ENCODE data around the gene GPR22. TPM values are rescaled to one million over a fixed set of nuclear protein-coding genes. Genes with fewer than 3 reads are reported as not detected.

Gene GPR22
- total and polyA plus RNA-seq, 4 experiments from 2014 or later, result 0.12 to 0.98 TPM; not detected in 2

DNA sequence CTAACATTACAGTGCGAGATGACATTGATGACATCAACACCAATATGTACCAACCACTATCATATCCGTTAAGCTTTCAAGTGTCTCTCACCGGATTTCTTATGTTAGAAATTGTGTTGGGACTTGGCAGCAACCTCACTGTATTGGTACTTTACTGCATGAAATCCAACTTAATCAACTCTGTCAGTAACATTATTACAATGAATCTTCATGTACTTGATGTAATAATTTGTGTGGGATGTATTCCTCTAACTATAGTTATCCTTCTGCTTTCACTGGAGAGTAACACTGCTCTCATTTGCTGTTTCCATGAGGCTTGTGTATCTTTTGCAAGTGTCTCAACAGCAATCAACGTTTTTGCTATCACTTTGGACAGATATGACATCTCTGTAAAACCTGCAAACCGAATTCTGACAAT is 4.3 kb downstream of the GPR22 start:
- CTCF ChIA-PET (ENCODE audit: partially characterized antibody), result no interaction called here
- no peaks in the 10 kb centered on the region for H3K27me3 Mint-ChIP-seq
- Histone ChIP-seq H3K9me3 (ENCODE audit: control insufficient read depth in 1 of 2, low read length in 2 of 2) (no peaks in the 10 kb centered on the region), H3K4me3 (ENCODE audit: low read length in 2 of 2) (no peak overlapping the region), H3K4me1 (ENCODE audit: insufficient read depth, low read length) (no peaks in the 10 kb centered on the region), H3K36me3 (ENCODE audit: insufficient read depth, low read length) (no peaks in the 10 kb centered on the region), H3K27me3 (ENCODE audit: insufficient read depth, low read length) (no peaks in the 10 kb centered on the region), H3K27ac (ENCODE audit: low read depth, low read length) (no peak overlapping the region)
- no peaks in the 10 kb centered on the region for H3K9me3 Mint-ChIP-seq
- peaks cover 3 to 5% of the 10 kb centered on the region in 2 donors for H3K36me3 Mint-ChIP-seq
- peak overlapping the region in 1 of 7 donors; percentile 38 for H3K27ac Mint-ChIP-seq
- POLR2A ChIA-PET (ENCODE audit: partially characterized antibody), result no interaction called here
- peaks cover 2 to 6% (median 2%) of the 10 kb centered on the region in 4 donors for H3K4me1 Mint-ChIP-seq
- intact Hi-C loops (cut with micrococcal nuclease), result no loop called here
- no peak for DNase-seq
- H3K4me3 Mint-ChIP-seq, result no peak overlapping the region

DNA sequence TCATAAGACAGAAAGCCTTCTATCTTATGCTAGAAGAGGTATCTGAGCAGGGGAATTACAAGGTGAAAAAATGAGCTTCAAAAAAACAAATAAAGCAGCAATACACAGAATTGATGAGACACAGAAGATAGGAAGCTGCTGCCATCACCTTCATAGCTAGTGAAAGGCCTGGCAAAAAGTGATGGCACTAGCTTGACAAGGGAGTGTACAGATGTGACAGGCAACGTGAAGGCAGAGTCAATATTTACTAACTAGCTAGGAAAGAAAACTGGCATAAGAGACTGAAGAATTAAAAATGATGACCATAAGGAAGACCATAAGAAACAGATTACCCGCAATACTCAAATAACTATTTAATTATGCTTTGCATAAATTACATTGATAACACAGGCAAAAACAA is 9.4 kb downstream of the GPR22 start:
- H3K36me3 ChIP-seq (ENCODE audit: insufficient read depth, low read length), result no peaks in the 10 kb centered on the region
- Mint-ChIP-seq H3K27me3 (no peaks in the 10 kb centered on the region), H3K4me1 (peaks cover 4 to 9% (median 6%) of the 10 kb centered on the region in 4 donors), H3K9me3 (no peaks in the 10 kb centered on the region), H3K27ac (no peak overlapping the region), H3K36me3 (peaks cover 2 to 3% of the 10 kb centered on the region in 2 donors), H3K4me3 (no peak overlapping the region)
- CTCF ChIA-PET (ENCODE audit: partially characterized antibody), result no interaction called here
- no peak overlapping the region for H3K27ac ChIP-seq (ENCODE audit: low read depth, low read length)
- no peaks in the 10 kb centered on the region for H3K9me3 ChIP-seq (ENCODE audit: control insufficient read depth in 1 of 2, low read length in 2 of 2)
- POLR2A ChIA-PET (ENCODE audit: partially characterized antibody), result no interaction called here
- no peaks in the 10 kb centered on the region for H3K27me3 ChIP-seq (ENCODE audit: insufficient read depth, low read length)
- H3K4me3 ChIP-seq (ENCODE audit: low read length in 2 of 2), result no peak overlapping the region
- intact Hi-C loops (cut with micrococcal nuclease), result no loop called here
- no peaks in the 10 kb centered on the region for H3K4me1 ChIP-seq (ENCODE audit: insufficient read depth, low read length)
- no peak for DNase-seq

DNA sequence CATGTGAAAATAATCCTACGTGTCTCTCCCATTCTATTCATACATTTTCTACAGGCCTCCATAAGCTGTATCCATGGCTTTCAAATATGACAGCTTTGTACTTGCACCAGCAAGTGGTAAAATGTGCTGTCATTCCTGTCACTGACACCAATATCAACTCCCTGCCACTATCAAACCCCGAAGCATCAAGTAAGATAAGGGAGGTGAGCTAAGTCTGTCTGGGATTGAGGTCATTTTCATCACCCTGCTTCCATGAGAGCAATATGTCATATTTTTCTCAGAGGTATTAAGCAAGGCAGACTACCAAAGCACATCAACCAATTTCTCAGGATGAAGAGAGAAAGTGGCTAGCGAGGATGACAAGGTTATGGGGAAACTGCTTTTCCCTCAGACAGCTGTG is 11.1 kb downstream of the GPR22 start:
- Histone ChIP-seq H3K4me3 (ENCODE audit: low read length in 2 of 2) (no peak overlapping the region), H3K36me3 (ENCODE audit: insufficient read depth, low read length) (no peaks in the 10 kb centered on the region), H3K4me1 (ENCODE audit: insufficient read depth, low read length) (no peaks in the 10 kb centered on the region), H3K9me3 (ENCODE audit: control insufficient read depth in 1 of 2, low read length in 2 of 2) (no peaks in the 10 kb centered on the region), H3K27ac (ENCODE audit: low read depth, low read length) (no peak overlapping the region), H3K27me3 (ENCODE audit: insufficient read depth, low read length) (no peaks in the 10 kb centered on the region)
- no peak overlapping the region for H3K27ac Mint-ChIP-seq
- no peak for DNase-seq
- intact Hi-C loops (cut with micrococcal nuclease), result no loop called here
- no peak overlapping the region for H3K4me3 Mint-ChIP-seq
- POLR2A ChIA-PET (ENCODE audit: partially characterized antibody), result no interaction called here
- no peaks in the 10 kb centered on the region for H3K36me3 Mint-ChIP-seq
- H3K9me3 Mint-ChIP-seq, result no peaks in the 10 kb centered on the region
- CTCF ChIA-PET (ENCODE audit: partially characterized antibody), result no interaction called here
- H3K4me1 Mint-ChIP-seq, result peaks cover 8 to 15% (median 10%) of the 10 kb centered on the region in 4 donors
- no peaks in the 10 kb centered on the region for H3K27me3 Mint-ChIP-seq

DNA sequence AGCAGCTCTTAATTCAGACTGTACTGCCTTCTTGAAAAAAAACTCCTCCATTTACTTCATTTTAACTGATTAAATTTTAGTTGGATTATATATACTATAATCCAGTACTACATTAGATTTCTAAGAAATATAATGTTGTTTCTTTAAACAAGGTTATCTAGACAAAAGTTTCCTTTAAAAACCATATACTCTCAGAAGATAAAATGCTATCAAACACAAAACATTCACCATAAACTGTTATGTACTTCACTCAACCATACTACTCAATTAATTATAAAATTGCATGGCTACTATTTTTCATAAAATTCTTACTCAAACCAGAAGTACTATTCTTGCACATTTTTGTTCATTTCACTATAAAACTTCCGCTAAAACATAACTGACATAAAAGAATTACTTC is 12.7 kb downstream of the GPR22 start:
- peaks cover 12 to 23% (median 15%) of the 10 kb centered on the region in 4 donors for H3K4me1 Mint-ChIP-seq
- no peaks in the 10 kb centered on the region for H3K27me3 Mint-ChIP-seq
- intact Hi-C loops (cut with micrococcal nuclease), result no loop called here
- ChIA-PET POLR2A (ENCODE audit: partially characterized antibody) (no interaction called here), CTCF (ENCODE audit: partially characterized antibody) (no interaction called here)
- H3K9me3 Mint-ChIP-seq, result no peaks in the 10 kb centered on the region
- Histone ChIP-seq H3K27me3 (ENCODE audit: insufficient read depth, low read length) (no peaks in the 10 kb centered on the region), H3K27ac (ENCODE audit: low read depth, low read length) (no peak overlapping the region), H3K9me3 (ENCODE audit: control insufficient read depth in 1 of 2, low read length in 2 of 2) (no peaks in the 10 kb centered on the region), H3K4me3 (ENCODE audit: low read length in 2 of 2) (no peak overlapping the region), H3K4me1 (ENCODE audit: insufficient read depth, low read length) (no peaks in the 10 kb centered on the region), H3K36me3 (ENCODE audit: insufficient read depth, low read length) (no peaks in the 10 kb centered on the region)
- H3K27ac Mint-ChIP-seq, result no peak overlapping the region
- DNase-seq, result no peak
- H3K36me3 Mint-ChIP-seq, result no peaks in the 10 kb centered on the region
- no peak overlapping the region for H3K4me3 Mint-ChIP-seq

DNA sequence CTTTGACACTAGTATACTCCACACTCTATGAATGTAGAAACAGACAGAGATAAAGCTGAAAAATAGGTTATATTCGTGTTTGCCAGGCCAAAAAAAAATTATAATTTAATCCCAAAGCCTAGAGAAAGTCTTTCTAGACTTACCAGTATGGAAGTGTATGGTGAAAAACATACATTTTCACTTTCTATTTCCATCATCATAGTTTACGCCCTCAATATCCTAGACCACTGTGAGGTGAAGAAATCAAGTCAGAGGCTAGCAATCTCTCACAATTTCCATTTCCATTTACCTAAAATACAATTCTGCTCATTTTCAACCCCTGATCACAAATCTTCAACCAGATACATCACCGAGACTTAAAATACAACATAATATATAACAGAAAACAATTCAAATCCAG is 16.2 kb downstream of the GPR22 start:
- intact Hi-C loops (cut with micrococcal nuclease), result no loop called here

DNA sequence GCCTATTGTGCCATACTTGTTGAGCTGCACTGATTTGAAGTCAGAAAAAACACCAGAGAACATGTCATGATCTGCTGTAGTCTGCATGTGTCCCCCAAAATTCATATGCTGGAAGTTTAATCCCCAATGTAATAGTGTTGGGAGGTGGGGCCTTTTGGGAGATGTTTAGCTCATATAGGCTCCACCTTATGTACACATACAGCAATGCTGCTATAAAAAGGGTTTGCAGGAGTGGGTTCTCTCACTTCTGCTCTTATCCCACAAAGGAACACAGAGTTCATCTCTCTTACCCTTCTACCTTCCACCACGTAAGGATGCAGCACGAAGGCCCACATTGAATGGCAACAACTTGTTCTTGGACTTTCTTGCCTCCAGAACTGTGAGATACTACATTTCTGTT is 23.0 kb downstream of the GPR22 start:
- intact Hi-C loops (cut with micrococcal nuclease), result no loop called here
- H3K27ac Mint-ChIP-seq, result no peak overlapping the region
- no peaks in the 10 kb centered on the region for H3K9me3 Mint-ChIP-seq
- DNase-seq, result no peak
- no peaks in the 10 kb centered on the region for H3K9me3 ChIP-seq (ENCODE audit: control insufficient read depth in 1 of 2, low read length in 2 of 2)
- CTCF ChIA-PET (ENCODE audit: partially characterized antibody), result interaction anchor here (0.9 to 1.1 kb wide), 2 partner anchors 30 to 386 kb away, joined by 3 read pairs; no protein-coding TSS in a partner anchor
- H3K4me3 Mint-ChIP-seq, result no peak overlapping the region
- no peak overlapping the region for H3K4me3 ChIP-seq (ENCODE audit: low read length in 2 of 2)
- H3K27me3 Mint-ChIP-seq, result no peaks in the 10 kb centered on the region
- POLR2A ChIA-PET (ENCODE audit: partially characterized antibody), result interaction anchor here (0.8 kb wide), 1 partner anchor 20 kb away, joined by 3 read pairs; no protein-coding TSS in a partner anchor
- H3K4me1 ChIP-seq (ENCODE audit: insufficient read depth, low read length), result peaks cover 4% of the 10 kb centered on the region
- no peak overlapping the region for H3K27ac ChIP-seq (ENCODE audit: low read depth, low read length)
- peaks cover 14 to 26% of the 10 kb centered on the region in 2 donors for H3K36me3 Mint-ChIP-seq
- no peaks in the 10 kb centered on the region for H3K36me3 ChIP-seq (ENCODE audit: insufficient read depth, low read length)
- H3K27me3 ChIP-seq (ENCODE audit: insufficient read depth, low read length), result no peaks in the 10 kb centered on the region
- H3K4me1 Mint-ChIP-seq, result peaks cover 21 to 63% (median 35%) of the 10 kb centered on the region in 4 donors

More for the DNA sequence above, 16.2 kb downstream of the GPR22 start:
- ChIA-PET CTCF (ENCODE audit: partially characterized antibody) (no interaction called here), POLR2A (ENCODE audit: partially characterized antibody) (no interaction called here)
- Histone ChIP-seq H3K4me3 (ENCODE audit: low read length in 2 of 2) (no peak overlapping the region), H3K36me3 (ENCODE audit: insufficient read depth, low read length) (no peaks in the 10 kb centered on the region), H3K27ac (ENCODE audit: low read depth, low read length) (no peak overlapping the region), H3K9me3 (ENCODE audit: control insufficient read depth in 1 of 2, low read length in 2 of 2) (no peaks in the 10 kb centered on the region), H3K4me1 (ENCODE audit: insufficient read depth, low read length) (no peaks in the 10 kb centered on the region), H3K27me3 (ENCODE audit: insufficient read depth, low read length) (no peaks in the 10 kb centered on the region)
- no peaks in the 10 kb centered on the region for H3K9me3 Mint-ChIP-seq
- H3K27ac Mint-ChIP-seq, result peak overlapping the region in 2 of 7 donors; percentile 43 to 53
- H3K27me3 Mint-ChIP-seq, result no peaks in the 10 kb centered on the region
- no peak for DNase-seq
- H3K36me3 Mint-ChIP-seq, result peaks cover under 1 to 7% of the 10 kb centered on the region in 2 donors
- peaks cover 14 to 25% (median 18%) of the 10 kb centered on the region in 4 donors for H3K4me1 Mint-ChIP-seq
- peak overlapping the region in 7 of 8 donors; percentile 1 to 78 (median 18) for H3K4me3 Mint-ChIP-seq

DNA sequence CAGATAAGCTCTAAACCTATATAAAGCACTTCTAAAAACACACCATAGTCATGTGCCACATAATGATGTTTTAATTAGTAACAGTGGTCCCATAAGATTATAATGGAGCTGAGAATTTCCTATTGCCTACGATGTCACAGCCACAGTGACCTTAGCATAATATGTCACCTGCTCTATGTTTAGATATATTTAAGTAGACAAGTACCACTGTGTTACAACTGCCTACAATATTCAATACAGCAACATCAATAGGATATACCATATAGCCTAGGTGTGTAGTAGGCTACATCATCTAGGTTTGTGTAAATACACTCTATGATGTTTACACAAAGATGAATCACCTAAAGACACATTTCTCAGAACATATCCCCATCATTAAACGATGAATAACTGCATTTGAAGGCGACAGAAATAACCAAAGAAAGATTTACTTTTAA is 24.5 kb downstream of the GPR22 start:
- Histone ChIP-seq H3K4me1 (ENCODE audit: insufficient read depth, low read length) (peaks cover 4% of the 10 kb centered on the region), H3K4me3 (ENCODE audit: low read length in 2 of 2) (no peak overlapping the region), H3K9me3 (ENCODE audit: control insufficient read depth in 1 of 2, low read length in 2 of 2) (no peaks in the 10 kb centered on the region), H3K36me3 (ENCODE audit: insufficient read depth, low read length) (no peaks in the 10 kb centered on the region), H3K27me3 (ENCODE audit: insufficient read depth, low read length) (no peaks in the 10 kb centered on the region), H3K27ac (ENCODE audit: low read depth, low read length) (no peak overlapping the region)
- intact Hi-C loops (cut with micrococcal nuclease), result no loop called here
- ChIA-PET POLR2A (ENCODE audit: partially characterized antibody) (no interaction called here), CTCF (ENCODE audit: partially characterized antibody) (interaction anchor here (1.5 kb wide), 1 partner anchor 31 kb away, joined by 5 read pairs; no protein-coding TSS in a partner anchor)
- Mint-ChIP-seq H3K4me1 (peaks cover 24 to 73% (median 39%) of the 10 kb centered on the region in 4 donors), H3K27me3 (no peaks in the 10 kb centered on the region), H3K27ac (no peak overlapping the region), H3K4me3 (no peak overlapping the region), H3K9me3 (no peaks in the 10 kb centered on the region), H3K36me3 (peaks cover 19 to 23% of the 10 kb centered on the region in 2 donors)
- no peak for DNase-seq
